HEK293T (cell line): Measurements from ENCODE around the gene MKNK1.

Source experiments
- ARNT ChIP-seq: fragments of 450-650 bp; IDR thresholded peaks from 2 replicates; pipeline ENCODE4 v1.6.1; 2017; ENCODE audit warnings: mild to moderate bottlenecking
- BHLHE40 ChIP-seq: fragments of 450-650 bp; IDR thresholded peaks from 2 replicates; pipeline ENCODE4 v1.6.1; 2016; ENCODE audit warnings: mild to moderate bottlenecking, moderate library complexity, borderline replicate concordance
- CTBP1 ChIP-seq: fragments of 450-650 bp; IDR thresholded peaks from 2 replicates; pipeline ENCODE4 v1.6.1; 2016; ENCODE audit warnings: borderline replicate concordance
- ELF4 ChIP-seq: fragments of 450-650 bp; IDR thresholded peaks from 2 replicates; pipeline ENCODE4 v1.6.1; 2017; ENCODE audit warnings: antibody characterized with exemption
- FOXA1 ChIP-seq: fragments of 450-650 bp; IDR thresholded peaks from 2 replicates; pipeline ENCODE4 v1.6.1; 2016; ENCODE audit warnings: mild to moderate bottlenecking
- FOXM1 ChIP-seq: fragments of 450-650 bp; IDR thresholded peaks from 2 replicates; pipeline ENCODE4 v1.6.1; 2017; ENCODE audit warnings: mild to moderate bottlenecking, borderline replicate concordance
- HDGF ChIP-seq: fragments of 450-650 bp; IDR thresholded peaks from 2 replicates; pipeline ENCODE4 v1.6.1; 2017; ENCODE audit warnings: antibody characterized with exemption, borderline replicate concordance
- L3MBTL2 ChIP-seq: fragments of 450-650 bp; conservative IDR thresholded peaks from 2 replicates; pipeline ENCODE4 v1.6.1; 2016; ENCODE audit warnings: mild to moderate bottlenecking
- SP1 ChIP-seq: fragments of 450-650 bp; IDR thresholded peaks from 2 replicates; pipeline ENCODE4 v1.6.1; 2017
- TARDBP ChIP-seq: fragments of 450-650 bp; IDR thresholded peaks from 2 replicates; pipeline ENCODE4 v1.6.1; 2016
- TF ChIP-seq, protein P1 (sequence below): fragments of 450-650 bp; IDR thresholded peaks from 2 replicates; pipeline ENCODE4 v1.6.1; 2016

DNA sequence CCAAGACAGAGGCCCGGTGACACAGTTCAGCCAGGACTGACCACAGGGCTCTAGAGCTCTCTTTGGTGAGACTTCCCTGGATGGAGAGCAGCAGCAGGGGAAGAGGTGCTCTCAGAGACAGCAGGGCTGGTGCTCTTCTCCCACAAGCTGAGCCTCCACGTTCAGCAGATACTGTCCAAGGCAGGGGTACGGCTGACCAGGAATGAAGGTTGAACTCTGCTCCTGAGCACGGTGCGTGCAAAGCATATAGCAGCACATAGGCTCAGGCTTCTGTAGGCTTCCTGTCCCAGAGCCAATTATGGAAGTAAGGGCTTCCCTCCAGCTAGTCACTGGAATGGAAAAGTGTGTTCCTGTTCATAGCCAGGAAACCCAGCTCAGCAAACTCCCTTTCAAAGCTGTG is 90.5 kb downstream of the MKNK1 start:
- TF ChIP-seq SP1 (no peak), HDGF (no peak), FOXM1 (no peak), FOXA1 (no peak), ELF4 (no peak), CTBP1 (no peak), BHLHE40 (no peak), ARNT (no peak), TARDBP (no peak), L3MBTL2 (no peak)
- TF ChIP-seq, protein P1, sequence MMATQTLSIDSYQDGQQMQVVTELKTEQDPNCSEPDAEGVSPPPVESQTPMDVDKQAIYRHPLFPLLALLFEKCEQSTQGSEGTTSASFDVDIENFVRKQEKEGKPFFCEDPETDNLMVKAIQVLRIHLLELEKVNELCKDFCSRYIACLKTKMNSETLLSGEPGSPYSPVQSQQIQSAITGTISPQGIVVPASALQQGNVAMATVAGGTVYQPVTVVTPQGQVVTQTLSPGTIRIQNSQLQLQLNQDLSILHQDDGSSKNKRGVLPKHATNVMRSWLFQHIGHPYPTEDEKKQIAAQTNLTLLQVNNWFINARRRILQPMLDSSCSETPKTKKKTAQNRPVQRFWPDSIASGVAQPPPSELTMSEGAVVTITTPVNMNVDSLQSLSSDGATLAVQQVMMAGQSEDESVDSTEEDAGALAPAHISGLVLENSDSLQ, result no peak
